ENCODE results near the gene CEBPA.

- TF ChIP-seq CTCF (IDR thresholded peaks at IDR 0.05; ENCODE audit: insufficient read depth, low read length) (no peak), REST (IDR thresholded peaks at IDR 0.05; ENCODE audit: insufficient replicate concordance, low read depth) (no peak), POLR2AphosphoS5 (IDR thresholded peaks at IDR 0.05; ENCODE audit: low read depth) (no peak)
These were observed 24.9 kb downstream of the CEBPA start for GRCh38 chr19:33277434-33277833.

Measured in HL-60 (cell line).